Forelimb muscle (tissue), 1 donor: Measurements from ENCODE around the gene FREM3. TPM values are rescaled to one million over a fixed set of nuclear protein-coding genes. Genes with fewer than 3 reads are reported as not detected.
"Not testable (repeated sequence)": the region's sequence is repeated elsewhere in the genome, so short reads cannot be mapped to it uniquely, and the experiment has no call there.

ENCODE experiments used
- DNase-seq: peaks from one replicate; pipeline ENCODE4 v3.0.0-alpha.2; 2013; ENCODE audit warnings: low read depth
- polyA plus RNA-seq: library from polyadenylated mRNA; unstranded; fragments of 120-200 nt; gene quantifications from one replicate; pipeline ENCODE4 v1.2.1, GENCODE V29; 2013; ENCODE audit not compliant: insufficient read length

The FREM3 gene
- polyA plus RNA-seq, 1 donor = 0.15 TPM

- no peak for DNase-seq
Measured at GRCh38 chr4:143585548-143585947, 114.9 kb downstream of the FREM3 start.

GRCh38 chr4:143581331-143581946 is 119.0 kb downstream of the FREM3 start:
- no peak for DNase-seq

- no peak for DNase-seq
Measured at GRCh38 chr4:143575331-143575730, 125.1 kb downstream of the FREM3 start.

- no peak for DNase-seq
Measured at GRCh38 chr4:143564472-143564871, 136.0 kb downstream of the FREM3 start.

- DNase-seq = no peak
Measured at GRCh38 chr4:143559757-143560147, 140.7 kb downstream of the FREM3 start.

- DNase-seq = peak; percentile 55
Measured at GRCh38 chr4:143558823-143559756, 141.4 kb downstream of the FREM3 start.

- no peak for DNase-seq
Measured at GRCh38 chr4:143558286-143558685, 142.2 kb downstream of the FREM3 start.

GRCh38 chr4:143555676-143556075 is 144.8 kb downstream of the FREM3 start:
- no peak for DNase-seq

- no peak for DNase-seq
Measured at GRCh38 chr4:143554728-143555597, 145.5 kb downstream of the FREM3 start.

- no peak for DNase-seq
Measured at GRCh38 chr4:143549928-143550327, 150.5 kb downstream of the FREM3 start.

GRCh38 chr4:143539670-143540023 is 160.8 kb downstream of the FREM3 start:
- no peak for DNase-seq

GRCh38 chr4:143538979-143539669 is 161.4 kb downstream of the FREM3 start:
- DNase-seq = no peak

- DNase-seq = no peak
Measured at GRCh38 chr4:143531788-143532491, 168.5 kb downstream of the FREM3 start.

- DNase-seq = no peak
Measured at GRCh38 chr4:143531380-143531779, 169.1 kb downstream of the FREM3 start.

- DNase-seq = not testable (repeated sequence)
Measured at GRCh38 chr4:143528046-143528445, 172.4 kb downstream of the FREM3 start.

Other genes starting within 250 kb of the FREM3 start
- 47.2 TPM for gene SMARCA5, start 187.0 kb downstream of the FREM3 start, polyA plus RNA-seq
- 1.4 TPM for gene GYPE, start 204.9 kb upstream of the FREM3 start, polyA plus RNA-seq